ENCODE data around the gene ALKBH7. TPM values are rescaled to one million over a fixed set of nuclear protein-coding genes. Genes with fewer than 3 reads are reported as not detected.

Gene ALKBH7
- total and polyA plus RNA-seq, 2 experiments from 2014 or later, result 75.4 to 76.1 TPM

DNA sequence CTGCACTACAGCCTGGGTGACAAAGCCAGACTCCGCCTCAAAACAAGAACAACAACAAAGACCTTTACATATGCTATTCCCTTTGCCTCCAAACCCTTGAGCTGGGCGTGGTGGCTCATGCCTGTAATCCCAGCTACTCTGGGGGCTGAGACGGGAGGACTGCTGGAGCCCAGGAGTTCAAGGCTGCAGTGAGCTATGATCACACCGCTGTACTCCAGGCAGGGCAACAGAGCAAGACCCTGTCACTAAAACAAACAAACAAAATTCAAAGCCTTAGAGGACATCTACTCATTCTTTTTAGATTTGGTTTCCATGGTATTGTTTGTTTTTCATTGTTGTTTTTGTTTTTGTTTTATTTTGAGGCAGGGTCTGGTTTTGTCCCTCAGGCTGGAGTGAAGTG lies 47.0 kb upstream of the ALKBH7 start (continued):
- TF ChIP-seq REST (IDR thresholded peaks at IDR 0.05; ENCODE audit: unreplicated experiment) (no peak), NANOG (IDR thresholded peaks at IDR 0.05; ENCODE audit: borderline replicate concordance) (no peak), ZNF331 (CRISPR knock-in tag; IDR thresholded peaks at IDR 0.05; ENCODE audit: low read depth) (no peak), ETS1 (IDR thresholded peaks at IDR 0.05) (no peak), CREB1 (CRISPR knock-in tag; IDR thresholded peaks at IDR 0.05; ENCODE audit: low read depth) (no peak)
- TF ChIP-seq, protein P1, sequence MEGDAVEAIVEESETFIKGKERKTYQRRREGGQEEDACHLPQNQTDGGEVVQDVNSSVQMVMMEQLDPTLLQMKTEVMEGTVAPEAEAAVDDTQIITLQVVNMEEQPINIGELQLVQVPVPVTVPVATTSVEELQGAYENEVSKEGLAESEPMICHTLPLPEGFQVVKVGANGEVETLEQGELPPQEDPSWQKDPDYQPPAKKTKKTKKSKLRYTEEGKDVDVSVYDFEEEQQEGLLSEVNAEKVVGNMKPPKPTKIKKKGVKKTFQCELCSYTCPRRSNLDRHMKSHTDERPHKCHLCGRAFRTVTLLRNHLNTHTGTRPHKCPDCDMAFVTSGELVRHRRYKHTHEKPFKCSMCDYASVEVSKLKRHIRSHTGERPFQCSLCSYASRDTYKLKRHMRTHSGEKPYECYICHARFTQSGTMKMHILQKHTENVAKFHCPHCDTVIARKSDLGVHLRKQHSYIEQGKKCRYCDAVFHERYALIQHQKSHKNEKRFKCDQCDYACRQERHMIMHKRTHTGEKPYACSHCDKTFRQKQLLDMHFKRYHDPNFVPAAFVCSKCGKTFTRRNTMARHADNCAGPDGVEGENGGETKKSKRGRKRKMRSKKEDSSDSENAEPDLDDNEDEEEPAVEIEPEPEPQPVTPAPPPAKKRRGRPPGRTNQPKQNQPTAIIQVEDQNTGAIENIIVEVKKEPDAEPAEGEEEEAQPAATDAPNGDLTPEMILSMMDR (conservative IDR thresholded peaks at IDR 0.05; ENCODE audit: low read depth in 2 of 2), result no peak

DNA sequence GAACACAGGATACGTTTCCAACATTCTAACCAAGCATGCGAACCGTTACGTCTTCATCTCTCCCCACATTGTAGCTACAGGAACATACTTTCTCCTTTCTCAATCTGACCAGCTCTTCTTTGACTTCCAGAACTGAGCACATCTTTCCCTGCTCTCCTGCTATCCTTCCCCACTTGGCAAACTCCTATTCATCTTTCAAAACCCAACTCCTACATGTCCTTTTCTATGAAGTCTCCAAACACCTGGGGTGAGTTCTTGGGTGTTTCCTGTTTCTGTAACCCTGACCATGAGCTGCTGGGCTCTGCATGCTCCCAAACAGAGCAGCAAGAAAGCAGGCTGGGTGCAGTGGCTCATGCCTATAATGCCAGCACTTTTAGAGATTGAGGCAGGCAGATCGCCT lies 45.8 kb upstream of the ALKBH7 start:
- no peak overlapping the region for H3K27ac Mint-ChIP-seq
- Histone ChIP-seq H3F3A (replicated peaks; ENCODE audit: low read depth) (no peaks in the 10 kb centered on the region), H3K4me1 (ENCODE audit: insufficient read depth) (no peaks in the 10 kb centered on the region), H4K20me1 (replicated peaks; ENCODE audit: insufficient read depth) (no peaks in the 10 kb centered on the region), H3K27me3 (ENCODE audit: insufficient read depth) (no peaks in the 10 kb centered on the region), H3K36me3 (ENCODE audit: insufficient read depth) (no peaks in the 10 kb centered on the region), H3K27ac (ENCODE audit: low read depth) (no peak overlapping the region), H2AFZ (0 out of 2 replicates have a peak overlapping the region, but pooled peaks have one; percentile 38), H3K79me2 (replicated peaks; ENCODE audit: insufficient read depth) (no peaks in the 10 kb centered on the region), H3K9me2 (ENCODE audit: insufficient read depth) (no peaks in the 10 kb centered on the region), H3K4me2 (no peak overlapping the region), H3K4me3 (no peak overlapping the region)
- peaks cover 84% of the 10 kb centered on the region for H3K9me3 Mint-ChIP-seq
- peaks cover 8% of the 10 kb centered on the region for H3K27me3 Mint-ChIP-seq (ENCODE audit: insufficient read depth, low read depth, poor library complexity)
- peaks cover 18% of the 10 kb centered on the region for H3K36me3 Mint-ChIP-seq (ENCODE audit: low read depth)
- DNase-seq (ENCODE audit: low spot score) (no peak), ATAC-seq (no peak)
- TF ChIP-seq ZNF462 (CRISPR knock-in tag; IDR thresholded peaks at IDR 0.05) (no peak), ETS1 (IDR thresholded peaks at IDR 0.05) (no peak)
- no peaks in the 10 kb centered on the region for H3K4me1 Mint-ChIP-seq
- H3K4me3 Mint-ChIP-seq, result no peak overlapping the region
